ENCODE results near the gene BLM. TPM values are rescaled to one million over a fixed set of nuclear protein-coding genes. Genes with fewer than 3 reads are reported as not detected.
A peak's percentile ranks its signal among the peaks of the same experiment; 100 is the strongest.
"Not testable (repeated sequence)": the region's sequence is repeated elsewhere in the genome, so short reads cannot be mapped to it uniquely, and the experiment has no call there.

The BLM gene
- polyA plus RNA-seq, 1 experiment = 2.1 TPM

GRCh38 chr15:90840157-90840855 is 123.2 kb downstream of the BLM start:
- POLR2A ChIA-PET = no interaction called here
- Histone ChIP-seq H3K4me3 (ENCODE audit: low read depth, low read length) (no peak overlapping the region), H3K9me3 (ENCODE audit: control insufficient read depth, insufficient read depth, low read length) (no peaks in the 10 kb centered on the region; the same call in 1 of the 2 replicates), H3K27me3 (ENCODE audit: control insufficient read depth, insufficient read depth, low read length) (peaks cover 3% of the 10 kb centered on the region), H3K27ac (ENCODE audit: low read depth, low read length) (no peak overlapping the region)
- no peak for DNase-seq (ENCODE audit: low read depth, low spot score)
- TF ChIP-seq CTCF (IDR thresholded peaks at IDR 0.05; ENCODE audit: low read depth, low read length) = no peak
- CTCF ChIA-PET = no interaction called here

DNA sequence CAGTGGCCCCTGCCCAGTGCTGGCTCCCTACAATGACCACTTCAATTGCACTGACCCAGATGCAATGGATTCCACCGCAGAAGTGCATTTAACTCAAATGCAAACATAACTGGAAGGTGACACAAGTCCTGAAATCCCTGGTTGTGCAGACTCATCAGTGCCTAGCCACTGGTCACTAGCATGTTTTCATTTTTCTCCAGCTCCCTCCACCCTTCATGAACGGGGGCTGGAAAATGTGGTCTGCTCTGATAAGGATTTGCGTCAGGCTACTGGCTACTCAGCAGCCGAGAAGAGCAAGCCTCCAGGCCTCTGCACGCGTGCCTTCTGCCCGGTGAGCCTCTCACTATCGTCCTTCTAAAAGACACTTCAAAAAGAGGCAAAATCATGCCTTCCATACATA is 123.8 kb downstream of the BLM start:
- H3K27me3 ChIP-seq (ENCODE audit: control insufficient read depth, insufficient read depth, low read length) = peaks cover 3% of the 10 kb centered on the region
- TF ChIP-seq CTCF (IDR thresholded peaks at IDR 0.05; ENCODE audit: low read depth, low read length) = no peak
- POLR2A ChIA-PET = no interaction called here
- H3K9me3 ChIP-seq (ENCODE audit: control insufficient read depth, insufficient read depth, low read length) = no peaks in the 10 kb centered on the region; the same call in 1 of the 2 replicates
- H3K4me3 ChIP-seq (ENCODE audit: low read depth, low read length) = no peak overlapping the region
- DNase-seq (ENCODE audit: low read depth, low spot score) = no peak
- CTCF ChIA-PET = no interaction called here
- H3K27ac ChIP-seq (ENCODE audit: low read depth, low read length) = no peak overlapping the region

GRCh38 chr15:90844696-90845095 is 127.5 kb downstream of the BLM start:
- Histone ChIP-seq H3K27ac (ENCODE audit: low read depth, low read length) (peak overlapping the region; percentile 87), H3K27me3 (ENCODE audit: control insufficient read depth, insufficient read depth, low read length) (peaks cover 3% of the 10 kb centered on the region), H3K4me3 (ENCODE audit: low read depth, low read length) (no peak overlapping the region), H3K9me3 (ENCODE audit: control insufficient read depth, insufficient read depth, low read length) (no peaks in the 10 kb centered on the region)
- no peak for DNase-seq (ENCODE audit: low read depth, low spot score)
- POLR2A ChIA-PET = interaction anchor here (1.1 kb wide), 1 partner anchor 27 kb away, joined by 8 read pairs; no protein-coding TSS in a partner anchor
- CTCF ChIA-PET = interaction anchor here (0.7 to 1.7 kb wide), 2 partner anchors 76 to 197 kb away, joined by 3 to 7 read pairs; no protein-coding TSS in a partner anchor
- no peak for TF ChIP-seq CTCF (IDR thresholded peaks at IDR 0.05; ENCODE audit: low read depth, low read length)

- TF ChIP-seq CTCF (IDR thresholded peaks at IDR 0.05; ENCODE audit: low read depth, low read length) = no peak
- peak; percentile 82 for DNase-seq (ENCODE audit: low read depth, low spot score)
- Histone ChIP-seq H3K4me3 (ENCODE audit: low read depth, low read length) (no peak overlapping the region), H3K27ac (ENCODE audit: low read depth, low read length) (peak overlapping the region; percentile 87), H3K27me3 (ENCODE audit: control insufficient read depth, insufficient read depth, low read length) (peaks cover 3% of the 10 kb centered on the region), H3K9me3 (ENCODE audit: control insufficient read depth, insufficient read depth, low read length) (no peaks in the 10 kb centered on the region)
- ChIA-PET CTCF (interaction anchor here (0.7 to 1.7 kb wide), 2 partner anchors 76 to 198 kb away, joined by 3 to 7 read pairs; no protein-coding TSS in a partner anchor), POLR2A (interaction anchor here (0.7 to 1.1 kb wide), 2 partner anchors 26 to 39 kb away, joined by 8 to 9 read pairs; no protein-coding TSS in a partner anchor)
Observed at GRCh38 chr15:90845201-90845949, 128.2 kb downstream of the BLM start.

DNA sequence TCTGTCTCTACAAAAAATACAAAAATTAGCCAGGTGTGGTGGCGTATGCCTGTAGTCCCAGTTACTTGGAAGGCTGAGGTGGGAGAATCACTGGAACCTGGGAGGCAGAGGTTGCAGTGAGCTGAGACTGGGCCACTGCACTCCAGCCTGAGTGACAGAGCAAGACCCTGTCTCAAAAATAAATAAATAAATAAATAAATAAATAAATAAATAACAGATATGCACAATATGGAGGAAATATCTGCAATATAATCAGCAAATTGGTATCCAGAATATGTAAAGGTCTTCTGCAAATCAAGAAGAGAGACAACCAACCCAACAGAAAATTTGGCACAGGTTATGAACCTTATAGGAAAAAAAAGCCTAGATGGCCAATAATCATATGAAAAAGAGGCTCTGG is 132.3 kb downstream of the BLM start:
- H3K9me3 ChIP-seq (ENCODE audit: control insufficient read depth, insufficient read depth, low read length); DNase-seq (ENCODE audit: low read depth, low spot score); H3K27me3 ChIP-seq (ENCODE audit: control insufficient read depth, insufficient read depth, low read length); H3K27ac ChIP-seq (ENCODE audit: low read depth, low read length); H3K4me3 ChIP-seq (ENCODE audit: low read depth, low read length); POLR2A ChIA-PET; CTCF ChIA-PET: not testable (repeated sequence)
